GM19025 (cell line): ENCODE results near the gene LRRC27.
"Not testable (repeated sequence)": the region's sequence is repeated elsewhere in the genome, so short reads cannot be mapped to it uniquely, and the experiment has no call there.

ENCODE experiments used
- ATAC-seq: cut with Tn5 transposase; IDR thresholded peaks from one replicate; pipeline ENCODE4 v1.9.1; 2021; ENCODE audit warnings: mild to moderate bottlenecking, low read depth, moderate library complexity; ENCODE audit not compliant: unreplicated experiment

Gene LRRC27

DNA sequence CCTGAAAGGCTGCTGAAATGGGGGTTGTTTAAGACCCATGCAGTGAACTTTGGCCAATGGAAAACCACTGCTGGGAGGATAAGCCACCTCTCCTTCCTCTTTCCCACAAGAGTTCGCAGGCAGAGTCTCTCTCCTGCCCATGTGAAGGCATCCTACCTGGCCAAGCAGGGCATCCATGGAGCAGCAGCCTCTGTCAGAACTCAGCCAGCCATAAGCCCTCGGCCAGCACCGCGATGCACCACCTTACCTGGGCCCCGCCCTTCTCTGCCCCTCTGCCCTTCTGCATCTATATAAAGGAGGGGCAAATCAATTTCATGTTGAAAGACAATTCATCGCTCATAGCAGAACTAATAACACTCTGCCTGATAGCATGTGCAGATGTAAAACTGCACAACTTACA is 18.1 kb upstream of the LRRC27 start:
- ATAC-seq: no peak

- no peak for ATAC-seq
Observed at GRCh38 chr10:132314336-132314735, 17.7 kb upstream of the LRRC27 start.

DNA sequence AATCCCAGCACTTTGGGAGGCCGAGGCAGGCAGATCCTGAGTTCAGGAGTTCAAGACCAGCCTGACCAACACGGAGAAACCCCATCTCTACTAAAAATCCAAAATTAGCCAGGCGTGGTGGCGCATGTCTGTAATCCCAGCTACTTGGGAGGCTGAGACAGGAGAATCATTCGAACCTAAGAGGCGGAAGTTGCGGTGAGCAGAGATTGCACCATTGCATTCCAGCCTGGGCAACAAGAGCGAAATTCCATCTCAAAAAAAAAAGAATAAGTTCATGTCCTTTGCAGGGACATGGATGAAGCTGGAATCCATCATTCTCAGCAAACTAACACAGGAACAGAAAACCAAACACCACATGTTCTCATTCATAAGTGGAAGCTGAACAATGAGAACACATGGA is 17.1 kb upstream of the LRRC27 start:
- not testable (repeated sequence) for ATAC-seq

DNA sequence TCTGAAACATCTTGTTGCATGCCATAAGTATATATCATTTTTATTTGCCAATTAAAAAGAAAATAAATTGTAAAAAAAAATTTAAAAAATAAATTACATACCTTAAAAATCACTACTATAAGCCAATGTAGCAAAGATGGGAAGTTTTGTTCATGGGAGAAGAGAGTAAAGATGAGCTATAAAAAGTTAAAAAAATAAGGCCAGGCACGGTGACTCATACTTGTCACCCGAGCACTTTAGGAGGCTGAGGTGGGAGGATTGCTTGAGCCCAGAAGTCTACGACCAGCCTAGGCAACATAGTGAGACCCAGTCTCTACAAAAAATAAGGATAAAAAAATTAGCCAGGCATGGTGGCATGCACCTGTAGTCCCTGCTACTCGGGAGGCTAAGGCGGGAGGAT is 15.9 kb upstream of the LRRC27 start:
- no peak for ATAC-seq

- not testable (repeated sequence) for ATAC-seq
Observed at GRCh38 chr10:132317477-132317876, 14.5 kb upstream of the LRRC27 start.

GRCh38 chr10:132319853-132320653 is 11.9 kb upstream of the LRRC27 start:
- ATAC-seq: peak; percentile 99

DNA sequence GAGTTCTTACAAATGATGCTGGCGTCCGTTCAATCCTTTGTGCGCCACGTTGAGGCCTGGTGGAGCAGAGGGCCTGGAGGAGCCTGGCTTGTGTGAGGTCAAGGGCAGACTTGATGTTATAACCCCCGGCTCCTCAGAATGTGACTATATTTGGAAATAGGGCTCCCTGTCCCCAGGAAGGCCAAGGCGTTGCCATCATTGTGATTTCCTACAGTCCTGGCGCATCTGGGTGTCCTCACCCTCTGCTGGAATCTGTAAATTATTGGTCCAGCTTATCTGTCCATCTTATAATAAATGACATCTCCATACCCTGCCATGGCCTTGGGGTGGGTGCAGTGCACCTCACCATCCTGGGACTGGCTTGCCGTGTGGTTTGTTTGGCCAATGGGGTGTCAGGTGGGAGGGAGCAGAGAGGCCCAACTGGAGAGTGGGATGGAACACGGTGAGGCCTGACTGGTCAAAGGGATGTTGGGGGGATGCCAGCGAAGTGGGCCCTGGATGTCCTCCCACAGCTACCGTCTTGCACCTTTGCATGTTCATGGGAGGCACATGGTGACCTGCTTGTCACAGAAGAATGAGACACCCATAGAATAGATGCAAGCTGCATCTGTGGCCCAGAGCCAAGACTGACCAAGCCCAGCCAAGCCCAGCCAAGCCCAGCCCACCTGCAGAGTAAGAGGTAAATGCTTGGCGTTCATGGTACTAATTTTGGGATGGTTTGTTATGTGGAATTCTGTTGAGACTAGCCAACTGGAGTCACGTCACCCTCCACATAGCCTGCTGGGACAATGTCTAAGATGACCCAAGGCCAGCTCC is 11.1 kb upstream of the LRRC27 start:
- ATAC-seq: no peak

DNA sequence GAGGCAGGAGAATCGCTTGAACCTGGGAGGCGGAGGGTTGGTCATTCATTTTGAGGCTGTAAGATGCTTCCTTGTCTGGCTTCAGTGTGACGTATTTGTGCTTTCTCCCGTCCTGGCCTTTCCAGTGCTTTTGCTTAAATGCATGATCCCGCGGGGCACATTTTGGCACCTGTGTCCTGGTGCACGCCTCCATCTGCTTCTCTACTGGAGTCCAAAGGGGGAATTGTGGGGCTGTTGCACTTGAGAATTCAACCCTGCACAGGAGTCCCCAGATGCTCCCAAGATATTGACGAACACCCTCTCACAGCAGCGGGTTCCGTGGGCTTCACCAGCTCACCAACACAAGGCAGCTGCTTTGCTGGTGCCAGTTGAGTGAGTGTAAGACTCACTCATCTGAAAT is 10.3 kb upstream of the LRRC27 start:
- no peak for ATAC-seq

DNA sequence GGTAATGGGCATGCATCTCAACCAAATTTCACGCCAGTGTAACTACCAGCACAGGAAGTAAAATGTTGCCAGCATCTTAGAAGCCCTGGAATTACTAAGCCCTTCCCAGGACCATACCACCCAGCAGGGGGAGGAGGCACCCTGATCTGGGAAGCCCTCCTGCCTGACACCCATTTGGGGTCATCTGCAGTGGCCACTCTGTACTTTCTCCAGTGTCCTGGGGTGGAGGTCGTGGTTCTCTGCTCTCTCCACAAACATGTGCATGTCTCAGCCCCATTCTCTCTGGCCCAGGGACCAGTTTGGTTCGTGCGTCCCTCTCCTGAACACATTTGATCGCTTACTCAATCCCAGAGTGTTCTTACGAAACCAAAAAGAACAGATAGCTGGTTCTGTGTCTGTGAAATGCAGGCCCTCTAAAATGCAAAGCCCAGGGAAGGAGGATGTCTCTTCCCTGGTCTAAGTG is 9.4 kb upstream of the LRRC27 start:
- no peak for ATAC-seq

DNA sequence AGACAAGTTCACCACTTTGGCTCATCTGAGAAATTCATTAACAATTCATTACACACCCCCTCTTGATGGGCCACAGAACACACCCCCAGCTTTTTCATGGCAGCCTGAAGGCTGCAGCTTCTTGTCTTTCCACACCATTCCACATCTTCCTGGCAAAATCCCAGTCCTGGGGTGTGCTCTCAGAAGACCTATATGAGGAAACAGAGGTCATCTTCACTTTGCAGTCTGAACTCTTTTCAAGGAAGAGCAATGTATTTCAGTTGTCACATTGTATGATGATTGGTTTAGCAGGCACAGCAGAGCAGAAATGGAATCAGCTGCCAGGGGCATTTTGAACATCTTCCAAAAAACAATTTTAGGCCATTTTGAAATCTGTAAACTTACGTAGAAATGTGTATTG is 7.8 kb upstream of the LRRC27 start:
- ATAC-seq: no peak

DNA sequence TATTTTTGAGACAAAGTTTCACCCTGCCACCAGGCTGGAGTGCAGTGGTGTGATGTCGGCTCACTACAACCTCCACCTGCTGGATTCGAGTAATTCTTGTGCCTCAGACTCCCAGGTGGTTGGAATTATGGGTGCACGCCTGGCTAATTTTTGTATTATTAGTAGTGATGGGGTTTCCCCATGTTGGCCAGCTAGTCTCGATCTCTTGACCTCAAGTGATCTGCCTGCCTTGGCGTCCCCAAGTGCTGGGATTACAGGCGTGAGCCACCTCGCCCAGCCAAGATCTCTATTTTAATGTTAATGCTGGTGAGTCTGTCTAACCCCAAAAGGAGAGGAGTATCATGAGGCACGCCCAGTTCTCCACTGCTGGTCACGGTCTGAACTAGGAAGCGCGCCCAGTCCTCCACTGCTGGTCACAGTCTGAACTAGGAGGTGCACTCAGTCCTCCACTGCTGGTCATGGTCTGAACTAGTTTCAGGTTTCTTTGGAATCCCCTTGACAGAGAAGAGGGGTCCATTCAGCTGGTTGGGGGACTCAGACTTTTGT is 5.6 kb upstream of the LRRC27 start:
- ATAC-seq: no peak

- no peak for ATAC-seq
Observed at GRCh38 chr10:132326925-132327324, 5.1 kb upstream of the LRRC27 start.

GRCh38 chr10:132328106-132328505 is 3.9 kb upstream of the LRRC27 start:
- ATAC-seq: no peak

DNA sequence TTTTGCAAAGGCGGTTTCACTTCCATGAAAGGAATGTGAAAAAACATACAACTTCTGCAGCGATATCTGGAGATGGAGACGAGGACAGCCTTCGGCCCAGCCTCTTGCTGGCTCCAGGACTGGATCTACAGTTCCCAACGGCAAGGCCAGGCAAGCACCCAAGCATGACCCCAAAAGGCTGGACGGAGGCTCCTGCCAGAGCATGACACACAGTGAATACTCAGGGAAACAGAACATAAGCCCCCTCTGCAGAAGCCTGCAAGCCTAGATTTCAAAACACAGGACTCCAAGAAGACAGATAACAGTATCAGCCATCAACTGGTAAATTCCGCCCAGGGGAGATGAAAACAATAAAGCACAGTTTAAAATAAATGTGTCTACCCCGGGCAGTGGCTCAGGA is 3.3 kb upstream of the LRRC27 start:
- ATAC-seq: no peak

DNA sequence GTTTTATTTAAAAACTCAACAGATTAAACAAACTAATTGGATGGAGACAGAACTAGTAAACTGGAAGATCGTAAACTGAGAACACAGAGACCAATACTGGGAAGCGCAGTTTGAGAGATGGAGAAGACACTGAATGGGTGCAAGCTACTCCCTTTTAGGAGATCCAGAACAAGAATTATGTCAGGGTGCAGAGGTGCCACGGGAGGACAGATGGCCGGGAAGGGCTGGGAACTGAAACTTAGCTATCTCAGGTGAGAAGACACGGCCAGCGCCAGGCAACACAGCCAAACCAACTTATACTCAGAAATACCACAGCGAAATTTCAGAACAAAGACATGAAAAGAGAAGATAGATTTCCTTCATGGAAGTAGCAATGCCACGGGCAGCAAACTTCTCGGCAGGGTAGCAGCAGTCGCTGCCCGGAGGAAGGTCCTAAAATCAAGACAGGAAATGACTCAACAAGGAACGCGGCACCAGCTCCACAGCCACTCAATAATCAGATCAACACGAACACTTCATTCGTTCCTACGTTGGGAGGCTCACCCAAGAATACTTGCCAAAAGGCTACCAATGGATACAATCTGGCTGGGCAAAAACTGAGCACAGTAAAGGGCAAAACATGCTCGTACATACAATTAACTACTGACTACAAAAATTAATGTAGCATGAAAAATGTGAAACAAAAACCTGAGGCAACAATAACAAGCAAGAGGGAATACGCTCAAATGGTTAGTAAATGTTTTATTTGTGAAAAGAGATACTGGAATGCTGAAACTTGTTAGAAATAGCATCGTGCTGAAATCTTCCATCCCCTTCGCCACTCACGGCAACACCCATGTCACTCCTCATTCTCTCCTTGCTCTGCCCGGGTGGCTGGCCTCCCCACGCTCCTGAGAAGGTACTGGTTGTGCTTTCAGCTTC is 2.2 kb upstream of the LRRC27 start:
- ATAC-seq: no peak

DNA sequence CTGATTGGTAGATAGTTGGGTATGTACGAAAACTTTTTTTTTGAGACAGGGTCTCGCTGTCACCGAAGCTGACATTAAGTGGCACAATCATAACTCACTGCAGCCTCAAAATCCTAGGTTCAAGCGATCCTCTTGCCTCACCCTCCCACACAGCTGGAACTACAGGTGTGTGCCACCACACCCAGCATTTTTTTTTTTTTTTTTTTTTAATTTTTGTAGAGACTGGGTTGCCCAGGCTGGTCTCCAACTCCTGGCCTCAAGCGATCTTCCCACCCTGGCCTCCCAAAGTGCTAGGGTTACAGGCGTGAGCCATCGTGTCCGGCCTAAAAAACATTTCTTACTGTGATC is 1.5 kb upstream of the LRRC27 start:
- no peak for ATAC-seq

DNA sequence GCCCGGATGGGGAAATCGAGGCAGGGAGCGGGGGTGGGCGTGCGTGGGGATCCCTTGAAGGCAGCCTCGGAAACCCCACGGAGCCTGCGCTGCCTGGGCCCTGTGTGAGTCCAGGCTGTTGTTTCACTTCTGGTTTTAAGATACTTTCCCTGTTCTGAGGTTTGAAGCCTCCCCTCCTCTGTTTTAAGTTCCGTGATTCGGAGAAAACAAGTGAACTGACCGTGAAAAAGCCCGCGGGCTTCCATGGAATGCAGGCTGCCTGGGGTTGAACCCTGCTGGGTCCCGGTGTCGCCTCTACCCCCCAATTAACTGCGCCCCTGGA is 401 bp downstream of the LRRC27 start:
- peak; percentile 41 for ATAC-seq

GRCh38 chr10:132333386-132333785 is 1.4 kb downstream of the LRRC27 start:
- ATAC-seq: no peak

GRCh38 chr10:132334631-132335188 is 2.7 kb downstream of the LRRC27 start:
- no peak for ATAC-seq
